HepG2 (cell line): ENCODE data around the gene CA11. TPM values are rescaled to one million over a fixed set of nuclear protein-coding genes. Genes with fewer than 3 reads are reported as not detected.

Experiments used
- ATAC-seq: fragments of 200-7000 bp; cut with Tn5 transposase; 3 replicates; pipeline ENCODE4 v1.9.1; 2020; ENCODE audit warnings: mild to moderate bottlenecking, moderate library complexity
- BruUV-seq: library from RNA; stranded (reverse); fragments of 400-500 nt; replicated peaks from 2 replicates; lab custom pipeline; 2021; lab: Mats Ljungman, UMichigan
- CTCF ChIA-PET: fragments of 300-600 bp; formaldehyde crosslinking; extraction: SDS; loops from one replicate; lab custom pipeline; 2021; ENCODE audit warnings: low total read pairs, inconsistent platforms, low intra/inter-chr PET ratio; lab: Yijun Ruan, JAX
- POLR2A ChIA-PET: fragments of 350-600 bp; sonication (Branson Sonifier 250); formaldehyde crosslinking; loops from one replicate; lab custom pipeline; 2020; ENCODE audit warnings: antibody characterized with exemption, inconsistent platforms; lab: Yijun Ruan, JAX
- DNase-seq: peaks from one replicate; pipeline ENCODE4 v3.0.0-alpha.2; 2015; ENCODE audit warnings: low spot score
- FAIRE-seq: peaks from 3 replicates; lab custom pipeline; 2011; peaks lifted over from hg19 to GRCh38; lab: Jason Lieb, UNC
- H2AFZ ChIP-seq: one replicate; pipeline ENCODE4 v1.6.1; 2011; ENCODE audit warnings: low read length, inconsistent platforms
- H3K27ac ChIP-seq: fragments of 300-600 bp; 3 replicates; pipeline ENCODE4 v1.8.0; 2011; ENCODE audit warnings: mixed run types, mild to moderate bottlenecking, mixed read lengths, low read length, inconsistent platforms; ENCODE audit not compliant: insufficient read depth; ENCODE audit errors: extremely low read length
- H3K27me3 ChIP-seq, 2 experiments: fragments of 200-600 bp in 1 of 2; 2 replicates in 1 of 2; 3 replicates in 1 of 2; pipeline versions ENCODE4 v1.6.0 to v1.8.0; 2011; ENCODE audit warnings: low read length in 2 of 2, mild to moderate bottlenecking in 2 of 2, moderate library complexity in 2 of 2, inconsistent platforms in 1 of 2; ENCODE audit not compliant: insufficient read depth in 2 of 2, control insufficient read depth in 1 of 2
- H3K36me3 ChIP-seq, 2 experiments: fragments of 200-600 bp in 1 of 2; replicated peaks in 1 of 2; 2 replicates in 1 of 2; 3 replicates in 1 of 2; pipeline versions ENCODE4 v1.5.1 to v1.8.0; 2011; ENCODE audit warnings: low read length in 2 of 2, inconsistent platforms in 1 of 2; ENCODE audit not compliant: insufficient read depth in 2 of 2, control insufficient read depth in 1 of 2
- H3K4me1 ChIP-seq: 2 replicates; pipeline ENCODE4 v1.5.1; 2012; ENCODE audit warnings: low read length, inconsistent platforms; ENCODE audit not compliant: insufficient read depth
- H3K4me2 ChIP-seq: 2 replicates; pipeline ENCODE4 v1.6.0; 2011; ENCODE audit warnings: low read depth, low read length, inconsistent platforms
- H3K4me3 ChIP-seq, 3 experiments: fragments of 200-600 bp in 1 of 3; sonication (generic), shearing (Covaris generic) in 1 of 3; replicated peaks in 1 of 3; 2 replicates each; pipeline ENCODE4 v1.5.1; 2011 to 2016; ENCODE audit warnings: low read length in 3 of 3, inconsistent platforms in 2 of 3, low read depth in 2 of 3, mild to moderate bottlenecking in 2 of 3, control low read depth in 1 of 3, mixed read lengths in 1 of 3; ENCODE audit not compliant: insufficient read depth in 1 of 3
- H3K79me2 ChIP-seq: one replicate; pipeline ENCODE4 v1.6.1; 2011; ENCODE audit warnings: low read length, inconsistent platforms; ENCODE audit not compliant: insufficient read depth
- H3K9ac ChIP-seq: 2 replicates; pipeline ENCODE4 v1.6.0; 2011; ENCODE audit warnings: mild to moderate bottlenecking, low read depth, low read length, inconsistent platforms; ENCODE audit not compliant: insufficient read depth
- H3K9me3 ChIP-seq: 2 replicates; pipeline ENCODE4 v1.5.1; 2012; ENCODE audit warnings: mild to moderate bottlenecking, low read length
- H4K20me1 ChIP-seq: 2 replicates; pipeline ENCODE4 v1.6.0; 2011; ENCODE audit warnings: inconsistent platforms, mild to moderate bottlenecking, low read length, moderate library complexity; ENCODE audit not compliant: insufficient read depth
- MATR3 ChIP-seq: sonication (generic); formaldehyde crosslinking; IDR thresholded peaks from 2 replicates; pipeline ENCODE4 v1.4.0; 2020; ENCODE audit warnings: missing genetic modification reagents
- ONECUT2 ChIP-seq: sonication (generic); formaldehyde crosslinking; IDR thresholded peaks from 2 replicates; pipeline ENCODE4 v1.4.0; 2020; ENCODE audit warnings: missing genetic modification reagents
- ZKSCAN1 ChIP-seq: fragments of 150-350 bp; IDR thresholded peaks from 2 replicates; pipeline ENCODE4 v1.6.1; 2014; ENCODE audit warnings: low read length
- ZMYM3 ChIP-seq: sonication (generic); formaldehyde crosslinking; IDR thresholded peaks from 2 replicates; pipeline ENCODE4 v1.5.1; 2020; ENCODE audit warnings: mild to moderate bottlenecking, missing genetic modification reagents
- ZNF207 ChIP-seq: fragments of 450-650 bp; IDR thresholded peaks from 2 replicates; pipeline ENCODE4 v1.6.1; 2016; ENCODE audit warnings: antibody characterized with exemption, borderline replicate concordance
- ZNF552 ChIP-seq: sonication (generic); formaldehyde crosslinking; IDR thresholded peaks from 2 replicates; pipeline ENCODE4 v1.9.0; 2022; ENCODE audit warnings: missing genetic modification reagents, mild to moderate bottlenecking, borderline replicate concordance
- ZNF558 ChIP-seq: sonication (generic); formaldehyde crosslinking; IDR thresholded peaks from 2 replicates; pipeline ENCODE4 v1.9.0; 2022; ENCODE audit warnings: mild to moderate bottlenecking, missing genetic modification reagents, borderline replicate concordance
- ZNF598 ChIP-seq: sonication (generic); formaldehyde crosslinking; IDR thresholded peaks from 2 replicates; pipeline ENCODE4 v1.5.1; 2020; ENCODE audit warnings: mild to moderate bottlenecking, missing genetic modification reagents, borderline replicate concordance
- ZNF660 ChIP-seq: sonication (generic); formaldehyde crosslinking; IDR thresholded peaks from 2 replicates; pipeline ENCODE4 v1.5.1; 2020; ENCODE audit warnings: mild to moderate bottlenecking, low read depth, missing genetic modification reagents, borderline replicate concordance
- ZNF841 ChIP-seq: sonication (generic); formaldehyde crosslinking; IDR thresholded peaks from 2 replicates; pipeline ENCODE4 v1.8.1; 2023; ENCODE audit warnings: missing genetic modification reagents, borderline replicate concordance
- WGBS: methylation state at CpG from one replicate; pipeline ENCODE4 v1.1.6; 2017; ENCODE audit warnings: low lambda C conversion rate; 5-methylcytosine and 5-hydroxymethylcytosine counted together
- in situ Hi-C: cut with HindIII; loops from 2 replicates; pipeline ENCODE4 v1.10.0; 2017; ENCODE audit warnings: low pct_unique_long_range_greater_than_20kb; ENCODE audit not compliant: extremely low pct_ligation_motif_present
- intact Hi-C: fragments of 100-400 bp; cut with micrococcal nuclease; formaldehyde crosslinking; loops from one replicate; pipeline ENCODE4 v1.10.0; 2022; ENCODE audit not compliant: unreplicated experiment
- polyA plus RNA-seq, 8 experiments: library from polyadenylated mRNA; depleted of rRNA in 3 of 8; stranded (reverse) in 7 of 8; unstranded in 1 of 8; fragments of >200 nt; fragmentation: Illumina TruSeq in 4 of 8; extraction: Trizol in 4 of 8; gene quantifications; 2 replicates each; pipeline versions ENCODE4 v1.2.1 to v1.2.3, GENCODE V29; 2011 to 2016; ENCODE audit warnings: low read depth in 4 of 8, missing spikeins in 1 of 8, mixed read lengths in 1 of 8; ENCODE audit not compliant: insufficient read depth in 1 of 8
- total RNA-seq, 5 experiments: library from RNA; depleted of rRNA; stranded (reverse); fragments of >200 nt; fragmentation: Illumina TruSeq; extraction: Trizol; gene quantifications; 2 replicates each; pipeline ENCODE4 v1.2.3, GENCODE V29; 2016; ENCODE audit warnings: low read depth in 1 of 5
- TF ChIP-seq, protein P1 (sequence below): sonication (generic); formaldehyde crosslinking; IDR thresholded peaks from 2 replicates; pipeline ENCODE4 v1.5.0; 2020; ENCODE audit warnings: mild to moderate bottlenecking, missing genetic modification reagents, moderate library complexity
- TF ChIP-seq, protein P2 (sequence below): fragments of 450-650 bp; IDR thresholded peaks from 2 replicates; pipeline ENCODE4 v1.6.1; 2017
- TF ChIP-seq, protein P3 (sequence below): sonication (generic); formaldehyde crosslinking; IDR thresholded peaks from 2 replicates; pipeline ENCODE4 v1.4.0; 2020; ENCODE audit warnings: missing genetic modification reagents
- TF ChIP-seq, protein P4 (sequence below): sonication (generic); formaldehyde crosslinking; IDR thresholded peaks from 2 replicates; pipeline ENCODE4 v1.9.0; 2021; ENCODE audit warnings: missing genetic modification reagents, borderline replicate concordance

Gene CA11
- total and polyA plus RNA-seq, 2 of the 13 experiments (the other 11 are each of a cell fraction or from before 2014, with no cell fraction given): 0.41 to 0.58 TPM

DNA sequence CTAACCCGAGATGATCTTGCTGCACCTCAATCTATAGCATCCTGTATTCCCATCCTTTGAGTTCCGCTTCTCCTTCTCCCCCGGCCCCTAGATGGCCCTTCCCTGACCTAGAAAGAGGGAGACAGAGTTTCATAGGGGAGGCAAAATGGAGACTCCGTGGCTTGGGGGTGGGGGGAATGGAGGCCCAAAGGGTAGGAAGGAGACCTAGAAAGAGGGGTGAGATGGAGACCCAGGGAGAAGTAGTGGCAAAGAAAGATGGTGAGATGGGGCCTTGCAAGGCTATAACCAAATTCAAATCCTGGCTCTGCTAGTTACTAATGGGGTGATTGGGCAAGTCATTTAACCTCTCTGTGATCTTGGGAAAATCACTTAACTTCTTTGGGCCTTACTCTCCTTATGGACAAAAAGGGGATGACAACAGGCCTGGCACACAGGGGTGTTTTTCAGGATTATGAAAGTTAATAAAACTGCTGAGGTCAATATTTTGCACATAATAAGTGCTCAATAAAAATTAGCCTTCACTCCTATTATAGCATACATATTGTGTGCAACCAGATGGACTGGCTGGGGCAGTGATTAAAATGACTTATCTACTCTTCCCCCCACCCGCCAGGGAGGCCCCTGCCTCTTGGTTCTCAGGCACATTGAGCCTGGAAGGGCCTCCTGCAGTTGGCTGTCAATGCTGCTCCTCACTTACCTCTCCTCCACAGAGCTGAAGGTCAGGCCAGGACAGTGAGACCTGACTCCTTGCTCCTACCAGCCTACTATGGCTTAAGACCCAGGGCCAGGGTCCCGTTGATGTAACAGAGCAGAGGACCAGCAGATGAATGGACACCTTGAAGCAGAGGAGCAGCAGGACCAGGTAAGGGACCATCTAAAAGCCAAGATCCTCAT lies 26.0 kb downstream of the CA11 start:
- intact Hi-C loops: loop anchor here (2.0 kb wide), 1 partner anchor 15 kb away; no protein-coding TSS in a partner anchor
- Histone ChIP-seq H4K20me1 (peaks cover 36% of the 10 kb centered on the region), H3K4me2 (peak overlapping the region; percentile 93), H3K9me3 (no peaks in the 10 kb centered on the region), H3K4me1 (peaks cover 55% of the 10 kb centered on the region), H3K4me3 (peak overlapping the region; percentile 67 to 99 (median 89)), H3K27me3 (no peaks in the 10 kb centered on the region; a peak in 1 of 5 replicates), H3K27ac (peak overlapping the region; percentile 76), H2AFZ (no peak overlapping the region), H3K9ac (peak overlapping the region; percentile 83), H3K36me3 (peaks cover 15 to 28% of the 10 kb centered on the region in 2 experiments), H3K79me2 (peaks cover 33% of the 10 kb centered on the region)
- 39% methylated on average over 6 of the region's 6 CpGs for WGBS
- CTCF ChIA-PET: no interaction called here
- POLR2A ChIA-PET: interaction anchor here (0.6 to 1.6 kb wide), 38 partner anchors 8 to 1022 kb away, joined by 3 to 61 read pairs (median 5); partner anchors contain the start of genes CA11, DBP, NUCB1 and SCAF1
- TSS peak; percentile 72 for BruUV-seq
- no peak for FAIRE-seq
- in situ Hi-C loops: no loop called here
- DNase-seq: no peak
- ATAC-seq: no peak
- TF ChIP-seq ZNF558 (CRISPR knock-in tag) (no peak), MATR3 (CRISPR knock-in tag) (no peak), ZNF552 (CRISPR knock-in tag) (no peak), ZKSCAN1 (no peak; the same call in 1 of the 2 replicates), ZMYM3 (CRISPR knock-in tag) (peak; percentile 100), ONECUT2 (CRISPR knock-in tag) (0 out of 2 replicates have a peak, but pooled peaks have one; percentile 11), ZNF660 (no peak), ZNF841 (no peak), ZNF598 (no peak), ZNF207 (no peak)
- TF ChIP-seq, protein P1, sequence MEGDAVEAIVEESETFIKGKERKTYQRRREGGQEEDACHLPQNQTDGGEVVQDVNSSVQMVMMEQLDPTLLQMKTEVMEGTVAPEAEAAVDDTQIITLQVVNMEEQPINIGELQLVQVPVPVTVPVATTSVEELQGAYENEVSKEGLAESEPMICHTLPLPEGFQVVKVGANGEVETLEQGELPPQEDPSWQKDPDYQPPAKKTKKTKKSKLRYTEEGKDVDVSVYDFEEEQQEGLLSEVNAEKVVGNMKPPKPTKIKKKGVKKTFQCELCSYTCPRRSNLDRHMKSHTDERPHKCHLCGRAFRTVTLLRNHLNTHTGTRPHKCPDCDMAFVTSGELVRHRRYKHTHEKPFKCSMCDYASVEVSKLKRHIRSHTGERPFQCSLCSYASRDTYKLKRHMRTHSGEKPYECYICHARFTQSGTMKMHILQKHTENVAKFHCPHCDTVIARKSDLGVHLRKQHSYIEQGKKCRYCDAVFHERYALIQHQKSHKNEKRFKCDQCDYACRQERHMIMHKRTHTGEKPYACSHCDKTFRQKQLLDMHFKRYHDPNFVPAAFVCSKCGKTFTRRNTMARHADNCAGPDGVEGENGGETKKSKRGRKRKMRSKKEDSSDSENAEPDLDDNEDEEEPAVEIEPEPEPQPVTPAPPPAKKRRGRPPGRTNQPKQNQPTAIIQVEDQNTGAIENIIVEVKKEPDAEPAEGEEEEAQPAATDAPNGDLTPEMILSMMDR: no peak
- TF ChIP-seq, protein P2, sequence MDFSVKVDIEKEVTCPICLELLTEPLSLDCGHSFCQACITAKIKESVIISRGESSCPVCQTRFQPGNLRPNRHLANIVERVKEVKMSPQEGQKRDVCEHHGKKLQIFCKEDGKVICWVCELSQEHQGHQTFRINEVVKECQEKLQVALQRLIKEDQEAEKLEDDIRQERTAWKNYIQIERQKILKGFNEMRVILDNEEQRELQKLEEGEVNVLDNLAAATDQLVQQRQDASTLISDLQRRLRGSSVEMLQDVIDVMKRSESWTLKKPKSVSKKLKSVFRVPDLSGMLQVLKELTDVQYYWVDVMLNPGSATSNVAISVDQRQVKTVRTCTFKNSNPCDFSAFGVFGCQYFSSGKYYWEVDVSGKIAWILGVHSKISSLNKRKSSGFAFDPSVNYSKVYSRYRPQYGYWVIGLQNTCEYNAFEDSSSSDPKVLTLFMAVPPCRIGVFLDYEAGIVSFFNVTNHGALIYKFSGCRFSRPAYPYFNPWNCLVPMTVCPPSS: no peak
- TF ChIP-seq, protein P3, sequence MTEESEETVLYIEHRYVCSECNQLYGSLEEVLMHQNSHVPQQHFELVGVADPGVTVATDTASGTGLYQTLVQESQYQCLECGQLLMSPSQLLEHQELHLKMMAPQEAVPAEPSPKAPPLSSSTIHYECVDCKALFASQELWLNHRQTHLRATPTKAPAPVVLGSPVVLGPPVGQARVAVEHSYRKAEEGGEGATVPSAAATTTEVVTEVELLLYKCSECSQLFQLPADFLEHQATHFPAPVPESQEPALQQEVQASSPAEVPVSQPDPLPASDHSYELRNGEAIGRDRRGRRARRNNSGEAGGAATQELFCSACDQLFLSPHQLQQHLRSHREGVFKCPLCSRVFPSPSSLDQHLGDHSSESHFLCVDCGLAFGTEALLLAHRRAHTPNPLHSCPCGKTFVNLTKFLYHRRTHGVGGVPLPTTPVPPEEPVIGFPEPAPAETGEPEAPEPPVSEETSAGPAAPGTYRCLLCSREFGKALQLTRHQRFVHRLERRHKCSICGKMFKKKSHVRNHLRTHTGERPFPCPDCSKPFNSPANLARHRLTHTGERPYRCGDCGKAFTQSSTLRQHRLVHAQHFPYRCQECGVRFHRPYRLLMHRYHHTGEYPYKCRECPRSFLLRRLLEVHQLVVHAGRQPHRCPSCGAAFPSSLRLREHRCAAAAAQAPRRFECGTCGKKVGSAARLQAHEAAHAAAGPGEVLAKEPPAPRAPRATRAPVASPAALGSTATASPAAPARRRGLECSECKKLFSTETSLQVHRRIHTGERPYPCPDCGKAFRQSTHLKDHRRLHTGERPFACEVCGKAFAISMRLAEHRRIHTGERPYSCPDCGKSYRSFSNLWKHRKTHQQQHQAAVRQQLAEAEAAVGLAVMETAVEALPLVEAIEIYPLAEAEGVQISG (CRISPR knock-in tag): no peak
- TF ChIP-seq, protein P4, sequence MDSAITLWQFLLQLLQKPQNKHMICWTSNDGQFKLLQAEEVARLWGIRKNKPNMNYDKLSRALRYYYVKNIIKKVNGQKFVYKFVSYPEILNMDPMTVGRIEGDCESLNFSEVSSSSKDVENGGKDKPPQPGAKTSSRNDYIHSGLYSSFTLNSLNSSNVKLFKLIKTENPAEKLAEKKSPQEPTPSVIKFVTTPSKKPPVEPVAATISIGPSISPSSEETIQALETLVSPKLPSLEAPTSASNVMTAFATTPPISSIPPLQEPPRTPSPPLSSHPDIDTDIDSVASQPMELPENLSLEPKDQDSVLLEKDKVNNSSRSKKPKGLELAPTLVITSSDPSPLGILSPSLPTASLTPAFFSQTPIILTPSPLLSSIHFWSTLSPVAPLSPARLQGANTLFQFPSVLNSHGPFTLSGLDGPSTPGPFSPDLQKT: no peak
